LNCAP (cell line): ENCODE measurements around the gene LYRM4.

Source experiments
- TF ChIP-seq, protein P1 (sequence below): fragments of 450-650 bp; IDR thresholded peaks from 2 replicates; pipeline ENCODE4 v1.5.1; 2017; ENCODE audit warnings: mild to moderate bottlenecking

LYRM4 gene

GRCh38 chr6:5094327-5094726, 166.4 kb downstream of the LYRM4 start:
- TF ChIP-seq, protein P1, sequence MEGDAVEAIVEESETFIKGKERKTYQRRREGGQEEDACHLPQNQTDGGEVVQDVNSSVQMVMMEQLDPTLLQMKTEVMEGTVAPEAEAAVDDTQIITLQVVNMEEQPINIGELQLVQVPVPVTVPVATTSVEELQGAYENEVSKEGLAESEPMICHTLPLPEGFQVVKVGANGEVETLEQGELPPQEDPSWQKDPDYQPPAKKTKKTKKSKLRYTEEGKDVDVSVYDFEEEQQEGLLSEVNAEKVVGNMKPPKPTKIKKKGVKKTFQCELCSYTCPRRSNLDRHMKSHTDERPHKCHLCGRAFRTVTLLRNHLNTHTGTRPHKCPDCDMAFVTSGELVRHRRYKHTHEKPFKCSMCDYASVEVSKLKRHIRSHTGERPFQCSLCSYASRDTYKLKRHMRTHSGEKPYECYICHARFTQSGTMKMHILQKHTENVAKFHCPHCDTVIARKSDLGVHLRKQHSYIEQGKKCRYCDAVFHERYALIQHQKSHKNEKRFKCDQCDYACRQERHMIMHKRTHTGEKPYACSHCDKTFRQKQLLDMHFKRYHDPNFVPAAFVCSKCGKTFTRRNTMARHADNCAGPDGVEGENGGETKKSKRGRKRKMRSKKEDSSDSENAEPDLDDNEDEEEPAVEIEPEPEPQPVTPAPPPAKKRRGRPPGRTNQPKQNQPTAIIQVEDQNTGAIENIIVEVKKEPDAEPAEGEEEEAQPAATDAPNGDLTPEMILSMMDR = no peak

GRCh38 chr6:5093231-5094015, 167.3 kb downstream of the LYRM4 start:
- TF ChIP-seq, protein P1 = no peak

- TF ChIP-seq, protein P1 = no peak
These were observed 169.3 kb downstream of the LYRM4 start for GRCh38 chr6:5091210-5092069.

DNA sequence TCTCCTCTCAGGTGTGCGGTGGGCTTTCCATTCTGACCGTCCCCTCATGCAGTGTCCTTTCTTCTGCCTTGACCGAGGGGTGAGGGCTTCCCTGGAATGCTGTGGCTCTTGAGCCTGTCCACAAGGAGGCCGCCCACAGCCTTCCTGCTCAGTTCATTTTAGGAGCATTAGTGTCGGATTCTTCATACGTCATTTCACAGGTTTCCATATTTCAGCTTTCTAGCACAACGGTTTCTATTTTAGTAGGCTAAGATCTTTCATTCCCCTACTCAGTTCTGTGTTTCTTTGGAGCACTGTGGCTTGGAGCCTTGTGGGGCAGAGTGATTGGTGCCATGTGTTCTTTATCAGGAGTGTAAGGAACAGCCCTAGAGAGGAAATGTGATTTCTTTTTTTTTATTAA, 170.1 kb downstream of the LYRM4 start:
- TF ChIP-seq, protein P1 = no peak

DNA sequence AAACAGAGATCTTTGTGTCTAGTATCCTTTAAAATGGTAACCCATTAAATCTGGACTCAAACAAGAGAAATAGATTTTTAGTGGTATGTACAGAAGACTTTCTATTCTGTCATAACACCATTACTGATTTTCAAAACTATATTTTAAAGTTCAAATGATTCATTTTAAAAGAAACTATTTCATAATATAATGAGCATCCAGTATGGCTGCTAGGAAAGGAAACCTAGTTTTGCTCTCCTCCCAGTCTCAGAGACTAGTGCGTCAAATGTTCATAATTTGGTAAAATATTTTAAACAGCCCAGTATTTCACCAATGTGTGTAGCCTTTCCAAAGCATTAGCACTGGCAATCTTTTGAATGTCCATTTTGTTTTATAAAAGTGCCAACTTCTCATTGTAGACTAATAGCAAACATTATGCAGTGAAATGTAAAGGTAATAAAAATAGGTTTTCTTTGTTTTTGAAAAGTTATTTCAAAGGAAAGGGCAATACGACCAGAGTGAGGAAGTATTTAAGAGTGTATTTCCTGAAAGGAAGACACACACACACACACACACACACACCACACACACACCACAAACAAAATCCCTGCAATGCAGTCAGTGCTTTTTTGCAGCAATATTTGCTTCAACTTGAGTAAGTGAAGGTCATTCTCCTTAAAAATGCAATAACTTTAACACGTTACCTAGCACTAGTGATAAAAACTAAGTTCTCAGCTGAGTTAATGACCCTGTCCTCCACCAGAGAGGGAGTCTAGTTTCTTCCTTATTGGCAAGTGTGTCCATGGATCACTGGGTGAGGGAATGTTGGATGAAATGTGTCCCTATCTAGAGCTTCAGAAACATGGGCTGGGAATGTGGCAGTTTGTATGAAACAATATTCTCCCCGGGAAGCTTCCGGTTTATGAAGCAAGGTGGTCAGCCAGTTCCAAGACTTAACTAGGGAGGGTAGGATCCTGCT, 171.0 kb downstream of the LYRM4 start:
- TF ChIP-seq, protein P1 = no peak

GRCh38 chr6:5088780-5089179, 172.0 kb downstream of the LYRM4 start:
- TF ChIP-seq, protein P1 = no peak

DNA sequence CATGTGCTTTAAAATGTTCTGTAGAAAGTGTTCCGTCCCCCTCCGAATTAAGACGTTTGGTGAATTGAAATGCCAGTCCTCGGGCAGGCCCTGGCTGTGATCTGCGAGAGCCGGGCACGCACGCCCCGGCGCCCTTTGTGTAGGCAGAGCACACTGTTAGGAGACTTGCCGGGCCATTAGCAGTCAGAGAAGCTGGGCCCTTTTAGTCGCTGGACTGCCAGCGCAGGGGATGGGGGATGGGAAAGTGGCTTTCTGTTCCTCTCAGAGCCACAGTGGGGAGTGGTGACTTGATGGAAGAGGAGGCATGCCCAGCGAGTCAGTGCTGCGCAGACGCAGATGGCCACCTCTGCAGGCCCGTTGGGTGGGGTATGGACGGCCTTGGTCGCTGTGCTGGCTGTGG, 173.4 kb downstream of the LYRM4 start:
- TF ChIP-seq, protein P1 = no peak
